ENCODE measurements around the gene AIRE. TPM values are rescaled to one million over a fixed set of nuclear protein-coding genes. Genes with fewer than 3 reads are reported as not detected.
A peak's percentile ranks its signal among the peaks of the same experiment; 100 is the strongest.

The AIRE gene
- total and polyA plus RNA-seq, 3 experiments from 2014 or later = 0.22 TPM; not detected in 2

DNA sequence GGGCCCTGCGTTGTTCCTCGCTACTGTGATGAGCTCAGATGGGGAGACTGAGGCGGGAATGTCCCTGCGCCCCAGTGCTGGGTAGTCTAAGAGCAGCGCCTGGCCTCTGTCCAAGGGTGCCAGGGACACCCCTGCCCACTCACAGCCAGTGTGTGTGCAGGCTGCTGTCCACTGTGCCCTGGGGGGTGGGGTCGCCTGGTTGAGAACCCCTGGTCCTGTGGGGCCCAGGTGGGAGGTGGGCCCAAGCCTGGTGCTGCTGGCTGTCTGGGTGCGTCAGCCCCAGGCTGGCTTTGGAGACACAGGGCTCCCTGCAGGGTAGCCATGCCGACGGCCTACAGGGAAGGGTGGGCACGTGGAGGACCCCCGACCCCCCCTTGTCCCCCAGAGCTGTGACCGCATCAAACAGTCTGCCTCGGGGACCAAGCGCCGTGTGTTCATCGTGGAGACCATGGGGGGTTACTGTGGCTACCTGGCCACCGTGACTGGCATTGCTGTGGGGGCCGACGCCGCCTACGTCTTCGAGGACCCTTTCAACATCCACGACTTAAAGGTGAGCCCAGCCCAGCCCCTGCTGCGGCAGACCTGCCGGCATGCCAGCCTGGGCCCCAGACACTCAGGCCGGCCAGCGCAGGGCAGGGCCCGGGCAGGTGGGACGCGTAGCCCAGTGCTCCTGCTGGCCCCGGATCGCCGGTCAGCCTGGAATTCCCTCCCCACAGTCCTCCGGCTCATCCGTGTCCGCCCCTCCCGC, 38.6 kb downstream of the AIRE start:
- Histone ChIP-seq H3K27ac (ENCODE audit: low read depth, low read length) (no peak overlapping the region), H3K4me3 (ENCODE audit: low read length) (no peak overlapping the region), H3K36me3 (ENCODE audit: insufficient read depth, low read length) (no peaks in the 10 kb centered on the region), H3K9me3 (ENCODE audit: low read length) (no peaks in the 10 kb centered on the region), H3K4me1 (ENCODE audit: insufficient read depth, low read length) (no peaks in the 10 kb centered on the region), H3K27me3 (ENCODE audit: insufficient read depth, low read length, poor library complexity, severe bottlenecking) (no peaks in the 10 kb centered on the region)
- ChIA-PET POLR2A (no interaction called here), CTCF (interaction anchor here (1.2 kb wide), 1 partner anchor 10 kb away, joined by 3 read pairs; no protein-coding TSS in a partner anchor)
- H3K27me3 Mint-ChIP-seq = no peaks in the 10 kb centered on the region
- DNase-seq = no peak
- no peak overlapping the region for H3K4me3 Mint-ChIP-seq
- no peaks in the 10 kb centered on the region for H3K9me3 Mint-ChIP-seq
- no peak overlapping the region for H3K27ac Mint-ChIP-seq
- H3K4me1 Mint-ChIP-seq = no peaks in the 10 kb centered on the region
- H3K36me3 Mint-ChIP-seq = peaks cover 0 to 50% (median 0%) of the 10 kb centered on the region in 3 donors

DNA sequence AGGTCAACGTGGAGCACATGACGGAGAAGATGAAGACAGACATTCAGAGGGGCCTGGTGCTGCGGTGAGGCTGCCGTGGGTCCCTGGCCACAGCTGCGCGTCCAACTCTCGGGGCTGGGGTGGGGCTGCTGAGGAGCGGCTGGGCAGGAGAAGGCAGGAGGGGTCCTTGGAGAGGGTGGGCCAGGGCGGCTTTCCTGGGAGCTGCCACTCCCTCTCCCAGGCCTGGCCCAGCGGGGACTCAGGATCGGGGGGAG, 39.1 kb downstream of the AIRE start:
- Mint-ChIP-seq H3K27me3 (no peaks in the 10 kb centered on the region), H3K36me3 (peaks cover 0 to 47% (median 0%) of the 10 kb centered on the region in 3 donors), H3K4me3 (no peak overlapping the region), H3K27ac (no peak overlapping the region), H3K4me1 (no peaks in the 10 kb centered on the region), H3K9me3 (no peaks in the 10 kb centered on the region)
- no peaks in the 10 kb centered on the region for H3K4me1 ChIP-seq (ENCODE audit: insufficient read depth, low read length)
- ChIA-PET POLR2A (no interaction called here), CTCF (no interaction called here)
- no peaks in the 10 kb centered on the region for H3K36me3 ChIP-seq (ENCODE audit: insufficient read depth, low read length)
- H3K9me3 ChIP-seq (ENCODE audit: low read length) = no peaks in the 10 kb centered on the region
- peak in 1 of 5 donors; percentile 45 for DNase-seq
- no peak overlapping the region for H3K4me3 ChIP-seq (ENCODE audit: low read length)
- H3K27ac ChIP-seq (ENCODE audit: low read depth, low read length) = no peak overlapping the region
- no peaks in the 10 kb centered on the region for H3K27me3 ChIP-seq (ENCODE audit: insufficient read depth, low read length, poor library complexity, severe bottlenecking)

DNA sequence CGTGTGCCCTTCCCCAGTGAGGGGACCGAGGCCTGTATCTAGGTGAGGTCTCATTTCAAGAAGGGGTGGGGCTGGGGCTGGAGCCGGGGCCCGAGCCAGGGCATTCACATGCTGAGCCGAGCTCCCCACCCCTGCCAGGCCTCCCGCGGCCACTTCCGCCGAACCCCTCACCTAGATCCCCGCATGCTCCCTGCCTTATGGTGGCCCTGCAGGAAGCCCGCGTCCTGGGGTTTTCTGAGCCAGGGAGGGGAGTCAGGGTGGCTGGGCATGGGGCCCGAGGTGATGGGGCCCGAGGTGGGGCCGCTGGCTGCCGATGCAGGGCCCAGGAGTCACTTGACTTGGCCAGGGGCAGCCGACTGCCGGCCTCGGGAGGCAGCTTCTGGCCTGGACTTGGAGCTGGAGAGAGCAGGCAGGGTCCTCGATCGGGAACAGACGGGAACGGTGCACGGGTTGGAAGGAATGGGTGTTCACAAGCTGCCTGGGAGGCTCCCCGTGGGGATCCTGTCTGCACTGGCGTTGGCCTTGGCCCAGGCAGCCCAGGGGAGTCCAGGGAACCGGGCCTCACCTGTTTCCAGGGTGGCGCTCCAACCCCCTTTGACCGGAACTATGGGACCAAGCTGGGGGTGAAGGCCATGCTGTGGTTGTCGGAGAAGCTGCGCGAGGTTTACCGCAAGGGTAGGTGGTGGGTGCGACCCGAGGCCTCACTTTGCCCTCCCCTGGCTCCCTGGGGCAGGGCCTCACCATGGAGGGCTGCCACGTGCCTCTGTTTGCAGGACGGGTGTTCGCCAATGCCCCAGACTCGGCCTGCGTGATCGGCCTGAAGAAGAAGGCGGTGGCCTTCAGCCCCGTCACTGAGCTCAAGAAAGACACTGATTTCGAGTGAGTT, 40.0 kb downstream of the AIRE start:
- H3K36me3 ChIP-seq (ENCODE audit: insufficient read depth, low read length) = no peaks in the 10 kb centered on the region
- Mint-ChIP-seq H3K9me3 (no peaks in the 10 kb centered on the region), H3K4me3 (no peak overlapping the region), H3K36me3 (peaks cover 0 to 43% (median 0%) of the 10 kb centered on the region in 3 donors), H3K27ac (no peak overlapping the region), H3K27me3 (no peaks in the 10 kb centered on the region), H3K4me1 (no peaks in the 10 kb centered on the region)
- POLR2A ChIA-PET = no interaction called here
- DNase-seq = no peak
- no peaks in the 10 kb centered on the region for H3K9me3 ChIP-seq (ENCODE audit: low read length)
- no peaks in the 10 kb centered on the region for H3K27me3 ChIP-seq (ENCODE audit: insufficient read depth, low read length, poor library complexity, severe bottlenecking)
- CTCF ChIA-PET = no interaction called here
- no peak overlapping the region for H3K4me3 ChIP-seq (ENCODE audit: low read length)
- H3K27ac ChIP-seq (ENCODE audit: low read depth, low read length) = no peak overlapping the region
- H3K4me1 ChIP-seq (ENCODE audit: insufficient read depth, low read length) = no peaks in the 10 kb centered on the region

- no peaks in the 10 kb centered on the region for H3K27me3 Mint-ChIP-seq
- H3K9me3 Mint-ChIP-seq = no peaks in the 10 kb centered on the region
- Histone ChIP-seq H3K27me3 (ENCODE audit: insufficient read depth, low read length, poor library complexity, severe bottlenecking) (no peaks in the 10 kb centered on the region), H3K9me3 (ENCODE audit: low read length) (no peaks in the 10 kb centered on the region), H3K36me3 (ENCODE audit: insufficient read depth, low read length) (no peaks in the 10 kb centered on the region), H3K4me1 (ENCODE audit: insufficient read depth, low read length) (no peaks in the 10 kb centered on the region), H3K4me3 (ENCODE audit: low read length) (no peak overlapping the region), H3K27ac (ENCODE audit: low read depth, low read length) (no peak overlapping the region)
- ChIA-PET CTCF (no interaction called here), POLR2A (no interaction called here)
- peaks cover 0 to 42% (median 0%) of the 10 kb centered on the region in 3 donors for H3K36me3 Mint-ChIP-seq
- no peak overlapping the region for H3K27ac Mint-ChIP-seq
- no peak overlapping the region for H3K4me3 Mint-ChIP-seq
- H3K4me1 Mint-ChIP-seq = no peaks in the 10 kb centered on the region
- DNase-seq = no peak
Observed at GRCh38 chr21:44326272-44326647, 40.6 kb downstream of the AIRE start.

- no peaks in the 10 kb centered on the region for H3K9me3 Mint-ChIP-seq
Observed at GRCh38 chr21:44326716-44327602, 41.3 kb downstream of the AIRE start.

DNA sequence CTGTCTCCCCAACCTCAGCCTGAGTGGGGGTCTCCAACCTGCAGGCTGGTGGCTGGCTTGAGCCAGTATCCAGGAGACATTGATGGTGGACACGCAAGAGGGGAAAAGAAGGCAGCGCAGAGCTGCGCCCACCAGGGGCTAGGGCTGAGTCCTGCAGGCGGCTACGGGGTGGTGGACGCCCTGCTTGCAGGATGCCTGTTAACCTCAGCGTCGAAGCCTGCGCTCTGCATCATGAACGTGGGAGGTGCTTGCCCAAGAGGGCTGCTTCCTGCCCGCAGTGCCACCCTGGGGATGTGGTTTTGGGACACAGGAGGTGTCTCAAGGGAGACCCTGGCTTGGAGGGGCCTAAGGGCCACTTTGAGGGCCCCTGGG, 41.9 kb downstream of the AIRE start:
- ChIA-PET POLR2A (no interaction called here), CTCF (no interaction called here)
- Mint-ChIP-seq H3K36me3 (peaks cover 0 to 44% (median 0%) of the 10 kb centered on the region in 3 donors), H3K27me3 (no peaks in the 10 kb centered on the region), H3K4me3 (no peak overlapping the region), H3K27ac (peak overlapping the region in 1 of 8 donors; percentile 35), H3K9me3 (no peaks in the 10 kb centered on the region), H3K4me1 (no peaks in the 10 kb centered on the region)
- H3K36me3 ChIP-seq (ENCODE audit: insufficient read depth, low read length) = no peaks in the 10 kb centered on the region
- H3K4me3 ChIP-seq (ENCODE audit: low read length) = no peak overlapping the region
- H3K4me1 ChIP-seq (ENCODE audit: insufficient read depth, low read length) = no peaks in the 10 kb centered on the region
- H3K27me3 ChIP-seq (ENCODE audit: insufficient read depth, low read length, poor library complexity, severe bottlenecking) = no peaks in the 10 kb centered on the region
- DNase-seq = no peak
- no peak overlapping the region for H3K27ac ChIP-seq (ENCODE audit: low read depth, low read length)
- no peaks in the 10 kb centered on the region for H3K9me3 ChIP-seq (ENCODE audit: low read length)

More at GRCh38 chr21:44326716-44327602, 41.3 kb downstream of the AIRE start:
- Histone ChIP-seq H3K4me1 (ENCODE audit: insufficient read depth, low read length) (no peaks in the 10 kb centered on the region), H3K9me3 (ENCODE audit: low read length) (no peaks in the 10 kb centered on the region), H3K27ac (ENCODE audit: low read depth, low read length) (no peak overlapping the region), H3K36me3 (ENCODE audit: insufficient read depth, low read length) (no peaks in the 10 kb centered on the region), H3K27me3 (ENCODE audit: insufficient read depth, low read length, poor library complexity, severe bottlenecking) (no peaks in the 10 kb centered on the region), H3K4me3 (ENCODE audit: low read length) (no peak overlapping the region)
- Mint-ChIP-seq H3K4me3 (no peak overlapping the region), H3K36me3 (peaks cover 0 to 42% (median 0%) of the 10 kb centered on the region in 3 donors), H3K27me3 (no peaks in the 10 kb centered on the region), H3K27ac (peak overlapping the region in 1 of 8 donors; percentile 21), H3K4me1 (no peaks in the 10 kb centered on the region)
- CTCF ChIA-PET = no interaction called here
- POLR2A ChIA-PET = no interaction called here
- DNase-seq = no peak

GRCh38 chr21:44328242-44328895, 42.7 kb downstream of the AIRE start:
- H3K4me1 ChIP-seq (ENCODE audit: insufficient read depth, low read length) = no peaks in the 10 kb centered on the region
- H3K4me3 ChIP-seq (ENCODE audit: low read length) = no peak overlapping the region
- no peak for DNase-seq
- no peaks in the 10 kb centered on the region for H3K4me1 Mint-ChIP-seq
- no peak overlapping the region for H3K4me3 Mint-ChIP-seq
- H3K36me3 Mint-ChIP-seq = peaks cover 0 to 41% (median 0%) of the 10 kb centered on the region in 3 donors
- no peaks in the 10 kb centered on the region for H3K9me3 Mint-ChIP-seq
- ChIA-PET CTCF (no interaction called here), POLR2A (no interaction called here)
- no peak overlapping the region for H3K27ac ChIP-seq (ENCODE audit: low read depth, low read length)
- peak overlapping the region in 3 of 8 donors; percentile 1 to 35 (median 27) for H3K27ac Mint-ChIP-seq
- no peaks in the 10 kb centered on the region for H3K27me3 Mint-ChIP-seq
- no peaks in the 10 kb centered on the region for H3K9me3 ChIP-seq (ENCODE audit: low read length)
- no peaks in the 10 kb centered on the region for H3K27me3 ChIP-seq (ENCODE audit: insufficient read depth, low read length, poor library complexity, severe bottlenecking)
- H3K36me3 ChIP-seq (ENCODE audit: insufficient read depth, low read length) = no peaks in the 10 kb centered on the region
